ENCODE data around the gene STX8.
"Not testable (repeated sequence)": the region's sequence is repeated elsewhere in the genome, so short reads cannot be mapped to it uniquely, and the experiment has no call there.

The STX8 gene

GRCh38 chr17:9261081-9262012 lies 314.3 kb downstream of the STX8 start:
- CTCF ChIA-PET, result no interaction called here
- POLR2A ChIA-PET, result no interaction called here
- no peak for TF ChIP-seq NFRKB (IDR thresholded peaks at IDR 0.05)
- no peak for TF ChIP-seq L3MBTL2 (conservative IDR thresholded peaks at IDR 0.05)
- TF ChIP-seq ELF4 (IDR thresholded peaks at IDR 0.05), result no peak
- no peak for TF ChIP-seq SP1 (IDR thresholded peaks at IDR 0.05)
- TF ChIP-seq FOXA1 (IDR thresholded peaks at IDR 0.05), result no peak
- no peak for TF ChIP-seq ZNF384 (IDR thresholded peaks at IDR 0.05)
- TF ChIP-seq ARNT (IDR thresholded peaks at IDR 0.05), result no peak
- TF ChIP-seq FOXK2 (IDR thresholded peaks at IDR 0.05), result no peak
- TF ChIP-seq BHLHE40 (IDR thresholded peaks at IDR 0.05; ENCODE audit: borderline replicate concordance), result no peak
- TF ChIP-seq CTBP1 (IDR thresholded peaks at IDR 0.05; ENCODE audit: borderline replicate concordance), result no peak
- DNase-seq (ENCODE audit: extremely low spot score), result no peak

GRCh38 chr17:9259419-9259818 lies 316.2 kb downstream of the STX8 start:
- ChIA-PET CTCF (no interaction called here), POLR2A (no interaction called here)
- TF ChIP-seq ELF4 (IDR thresholded peaks at IDR 0.05), result no peak
- no peak for TF ChIP-seq FOXA1 (IDR thresholded peaks at IDR 0.05)
- TF ChIP-seq SP1 (IDR thresholded peaks at IDR 0.05), result no peak
- TF ChIP-seq L3MBTL2 (conservative IDR thresholded peaks at IDR 0.05), result no peak
- no peak for TF ChIP-seq TARDBP (IDR thresholded peaks at IDR 0.05)
- no peak for TF ChIP-seq HDGF (IDR thresholded peaks at IDR 0.05; ENCODE audit: borderline replicate concordance)
- no peak for TF ChIP-seq ARNT (IDR thresholded peaks at IDR 0.05)
- TF ChIP-seq, protein P1, sequence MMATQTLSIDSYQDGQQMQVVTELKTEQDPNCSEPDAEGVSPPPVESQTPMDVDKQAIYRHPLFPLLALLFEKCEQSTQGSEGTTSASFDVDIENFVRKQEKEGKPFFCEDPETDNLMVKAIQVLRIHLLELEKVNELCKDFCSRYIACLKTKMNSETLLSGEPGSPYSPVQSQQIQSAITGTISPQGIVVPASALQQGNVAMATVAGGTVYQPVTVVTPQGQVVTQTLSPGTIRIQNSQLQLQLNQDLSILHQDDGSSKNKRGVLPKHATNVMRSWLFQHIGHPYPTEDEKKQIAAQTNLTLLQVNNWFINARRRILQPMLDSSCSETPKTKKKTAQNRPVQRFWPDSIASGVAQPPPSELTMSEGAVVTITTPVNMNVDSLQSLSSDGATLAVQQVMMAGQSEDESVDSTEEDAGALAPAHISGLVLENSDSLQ (IDR thresholded peaks at IDR 0.05), result no peak
- TF ChIP-seq BHLHE40 (IDR thresholded peaks at IDR 0.05; ENCODE audit: borderline replicate concordance), result no peak
- no peak for TF ChIP-seq ZNF384 (IDR thresholded peaks at IDR 0.05)
- TF ChIP-seq SUZ12 (IDR thresholded peaks at IDR 0.05), result no peak
- no peak for TF ChIP-seq LEF1 (IDR thresholded peaks at IDR 0.05; ENCODE audit: borderline replicate concordance)
- no peak for TF ChIP-seq FOXK2 (IDR thresholded peaks at IDR 0.05)
- TF ChIP-seq NFRKB (IDR thresholded peaks at IDR 0.05), result no peak
- TF ChIP-seq FOXM1 (IDR thresholded peaks at IDR 0.05; ENCODE audit: borderline replicate concordance), result no peak
- DNase-seq (ENCODE audit: extremely low spot score), result no peak

GRCh38 chr17:9258115-9259015 lies 317.3 kb downstream of the STX8 start:
- DNase-seq (ENCODE audit: extremely low spot score), result no peak
- POLR2A ChIA-PET, result no interaction called here
- TF ChIP-seq FOXM1 (IDR thresholded peaks at IDR 0.05; ENCODE audit: borderline replicate concordance), result no peak
- no peak for TF ChIP-seq HDGF (IDR thresholded peaks at IDR 0.05; ENCODE audit: borderline replicate concordance)

DNA sequence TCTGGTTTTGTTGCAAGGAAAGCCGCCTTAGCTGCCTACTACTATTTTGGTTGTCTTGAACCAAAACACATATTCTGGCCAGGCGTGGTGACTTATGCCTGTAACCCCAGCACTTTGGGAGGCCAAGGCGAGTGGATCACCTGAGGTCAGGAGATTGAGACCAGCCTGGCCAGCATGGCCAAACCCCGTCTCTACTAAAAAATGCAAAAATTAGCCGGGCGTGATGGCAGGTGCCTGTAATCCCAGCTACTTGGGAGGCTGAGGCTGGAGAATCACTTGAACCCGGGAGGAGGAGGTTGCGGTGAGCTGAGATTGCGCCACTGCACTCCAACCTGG lies 318.0 kb downstream of the STX8 start:
- POLR2A ChIA-PET; DNase-seq (ENCODE audit: extremely low spot score); CTCF ChIA-PET: not testable (repeated sequence)

More at GRCh38 chr17:9258115-9259015, 317.3 kb downstream of the STX8 start:
- CTCF ChIA-PET, result no interaction called here

DNA sequence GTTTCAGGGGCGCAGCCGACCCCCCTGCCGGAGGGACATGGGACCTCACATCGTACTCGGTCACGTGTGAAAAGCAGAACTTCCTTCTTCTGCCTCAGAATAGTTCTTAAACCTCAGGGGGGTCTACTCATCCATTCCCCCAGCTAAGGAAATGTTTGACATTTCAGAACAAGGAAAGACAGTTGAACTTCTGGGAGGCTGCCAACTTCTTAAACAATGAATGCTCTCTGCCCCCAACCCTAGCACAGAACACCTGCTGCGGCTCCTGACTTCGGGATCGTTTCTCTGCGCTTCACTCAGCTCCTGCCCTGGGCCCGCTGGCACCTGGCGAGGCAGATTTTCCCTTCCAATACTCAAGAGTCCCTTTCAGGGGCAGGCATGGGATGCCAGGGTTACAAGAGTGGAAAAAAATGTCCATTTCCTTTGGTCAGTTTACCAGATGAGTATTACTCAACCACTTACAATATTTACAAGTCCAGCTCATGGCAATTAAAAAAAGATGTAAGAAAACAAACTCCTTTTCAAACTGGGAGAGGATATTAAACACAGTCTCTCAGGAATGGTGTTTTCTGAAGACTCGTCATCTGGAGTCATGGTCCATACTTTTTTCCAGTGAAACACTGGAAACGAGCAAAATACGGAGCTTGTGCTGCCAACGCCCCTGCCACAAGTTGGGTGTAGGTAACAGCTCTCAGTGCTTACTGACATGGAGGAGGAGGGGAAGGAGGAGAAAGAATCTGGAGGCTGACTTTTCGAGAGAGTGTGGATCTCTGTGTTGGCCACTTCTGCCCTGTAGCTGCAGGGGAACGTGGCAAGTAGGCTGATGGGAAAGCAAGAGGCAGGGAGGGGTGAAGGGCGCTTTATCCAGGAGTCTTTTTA lies 318.6 kb downstream of the STX8 start:
- no peak for DNase-seq (ENCODE audit: extremely low spot score)
- POLR2A ChIA-PET, result interaction anchor here (1.3 kb wide), 1 partner anchor 16 kb away, joined by 3 read pairs; no protein-coding TSS in a partner anchor
- CTCF ChIA-PET, result no interaction called here
- TF ChIP-seq FOXA1 (IDR thresholded peaks at IDR 0.05) (no peak), SUZ12 (IDR thresholded peaks at IDR 0.05) (no peak)

DNA sequence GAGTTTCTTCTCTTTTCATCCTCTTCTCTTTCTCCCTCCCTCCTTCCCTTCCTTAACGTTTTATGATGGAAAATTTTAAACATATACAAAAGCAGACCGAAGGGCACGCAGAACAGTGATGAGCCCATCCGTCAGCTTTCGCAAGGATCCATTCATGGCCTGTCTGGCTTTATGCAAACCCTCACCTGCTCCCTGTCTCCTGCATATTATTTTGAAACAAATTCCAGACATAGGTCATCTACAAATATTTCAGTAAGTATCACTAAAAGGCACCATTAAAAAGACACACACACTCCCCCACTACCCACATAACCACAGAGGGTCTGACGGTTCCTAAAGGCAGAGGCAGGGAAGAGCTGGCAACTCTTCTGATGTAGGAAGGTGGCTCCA lies 319.3 kb downstream of the STX8 start:
- TF ChIP-seq LEF1 (IDR thresholded peaks at IDR 0.05; ENCODE audit: borderline replicate concordance), result no peak
- no peak for TF ChIP-seq ARNT (IDR thresholded peaks at IDR 0.05)
- no peak for TF ChIP-seq SUZ12 (IDR thresholded peaks at IDR 0.05)
- DNase-seq (ENCODE audit: extremely low spot score), result no peak
- CTCF ChIA-PET, result no interaction called here
- POLR2A ChIA-PET, result interaction anchor here (1.3 kb wide), 1 partner anchor 15 kb away, joined by 3 read pairs; no protein-coding TSS in a partner anchor

DNA sequence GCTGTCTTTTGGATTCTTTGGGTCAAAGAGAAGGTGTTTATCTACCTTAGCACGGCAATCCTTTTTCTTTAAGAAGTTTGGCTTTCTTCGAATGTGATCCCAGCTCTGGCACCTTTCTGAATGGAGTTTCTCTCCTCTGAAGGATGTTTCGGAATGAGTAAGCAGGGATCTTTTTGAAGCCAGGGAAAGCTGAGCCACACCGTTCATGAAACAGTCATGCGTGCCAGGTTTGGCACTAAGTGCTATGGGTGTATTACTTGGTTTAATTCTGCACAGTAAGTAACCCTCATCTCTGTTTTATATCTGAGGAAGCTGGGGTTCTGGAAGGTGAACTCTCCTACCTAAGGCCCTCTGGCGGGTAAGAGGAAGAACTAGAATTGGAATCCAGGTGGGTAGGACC lies 319.8 kb downstream of the STX8 start:
- DNase-seq (ENCODE audit: extremely low spot score), result no peak
- TF ChIP-seq FOXM1 (IDR thresholded peaks at IDR 0.05; ENCODE audit: borderline replicate concordance) (no peak), TARDBP (IDR thresholded peaks at IDR 0.05) (no peak), ELF4 (IDR thresholded peaks at IDR 0.05) (no peak), SUZ12 (IDR thresholded peaks at IDR 0.05) (no peak), HDGF (IDR thresholded peaks at IDR 0.05; ENCODE audit: borderline replicate concordance) (no peak), L3MBTL2 (conservative IDR thresholded peaks at IDR 0.05) (no peak), FOXA1 (IDR thresholded peaks at IDR 0.05) (no peak), LEF1 (IDR thresholded peaks at IDR 0.05; ENCODE audit: borderline replicate concordance) (no peak), ARNT (IDR thresholded peaks at IDR 0.05) (no peak), CTBP1 (IDR thresholded peaks at IDR 0.05; ENCODE audit: borderline replicate concordance) (no peak), FOXK2 (IDR thresholded peaks at IDR 0.05) (no peak), ZNF384 (IDR thresholded peaks at IDR 0.05) (no peak), SP1 (IDR thresholded peaks at IDR 0.05) (no peak)
- TF ChIP-seq, protein P1 (IDR thresholded peaks at IDR 0.05), result no peak
- ChIA-PET CTCF (no interaction called here), POLR2A (interaction anchor here (1.3 kb wide), 1 partner anchor 15 kb away, joined by 3 read pairs; no protein-coding TSS in a partner anchor)
